H9 (cell line): Measurements from ENCODE around the gene PLCL1. TPM values are rescaled to one million over a fixed set of nuclear protein-coding genes. Genes with fewer than 3 reads are reported as not detected.
A peak's percentile ranks its signal among the peaks of the same experiment; 100 is the strongest.

ENCODE experiments used
- DNase-seq: peaks from one replicate; pipeline ENCODE4 v3.0.0-alpha.2; 2017
- H2AFZ ChIP-seq: one replicate; pipeline ENCODE4 v1.6.1; 2013; ENCODE audit warnings: mild to moderate bottlenecking, low read length, control low read depth, moderate library complexity
- H2AK5ac ChIP-seq: 2 replicates; pipeline ENCODE4 v1.6.1; 2013; ENCODE audit warnings: low read length, control low read depth, mixed read lengths; ENCODE audit not compliant: insufficient read length
- H2BK120ac ChIP-seq: one replicate; pipeline ENCODE4 v1.6.1; 2013; ENCODE audit warnings: low read depth, mild to moderate bottlenecking, low read length, control low read depth, inconsistent platforms; ENCODE audit not compliant: poor library complexity, severe bottlenecking
- H2BK12ac ChIP-seq: 2 replicates; pipeline ENCODE4 v1.6.1; 2013; ENCODE audit warnings: low read length, control low read depth, mixed read lengths, low read depth; ENCODE audit not compliant: insufficient read length
- H2BK15ac ChIP-seq: 2 replicates; pipeline ENCODE4 v1.6.1; 2013; ENCODE audit warnings: low read depth, low read length, control low read depth
- H2BK20ac ChIP-seq: one replicate; pipeline ENCODE4 v1.6.1; 2013; ENCODE audit warnings: low read depth, mild to moderate bottlenecking, low read length, control low read depth, inconsistent platforms; ENCODE audit not compliant: poor library complexity, severe bottlenecking
- H2BK5ac ChIP-seq: 2 replicates; pipeline ENCODE4 v1.6.1; 2013; ENCODE audit warnings: low read length, control low read depth, mixed read lengths; ENCODE audit not compliant: insufficient read length
- H3K14ac ChIP-seq: 2 replicates; pipeline ENCODE4 v1.6.1; 2013; ENCODE audit warnings: low read length, control low read depth; ENCODE audit not compliant: insufficient read depth
- H3K18ac ChIP-seq: 2 replicates; pipeline ENCODE4 v1.6.1; 2013; ENCODE audit warnings: low read depth, mild to moderate bottlenecking, mixed read lengths, low read length, control low read depth; ENCODE audit not compliant: insufficient read length
- H3K23ac ChIP-seq: 2 replicates; pipeline ENCODE4 v1.6.1; 2013; ENCODE audit warnings: low read length, control low read depth, mixed read lengths, low read depth; ENCODE audit not compliant: insufficient read length
- H3K23me2 ChIP-seq: 2 replicates; pipeline ENCODE4 v1.6.1; 2013; ENCODE audit warnings: low read depth, mild to moderate bottlenecking, mixed read lengths, low read length, control low read depth; ENCODE audit not compliant: insufficient read length, poor library complexity, severe bottlenecking
- H3K27ac ChIP-seq: 2 replicates; pipeline ENCODE4 v1.5.1; 2013; ENCODE audit warnings: low read length, control low read depth, mixed read lengths, low read depth; ENCODE audit not compliant: insufficient read length
- H3K27me3 ChIP-seq: 2 replicates; pipeline ENCODE4 v1.6.1; 2013; ENCODE audit warnings: low read length, control low read depth, inconsistent platforms; ENCODE audit not compliant: insufficient read depth
- H3K4ac ChIP-seq: 2 replicates; pipeline ENCODE4 v1.6.1; 2013; ENCODE audit warnings: low read depth, mild to moderate bottlenecking, control low read depth, inconsistent platforms, low read length, moderate library complexity
- H3K4me1 ChIP-seq: 2 replicates; pipeline ENCODE4 v1.6.1; 2013; ENCODE audit warnings: low read length, control low read depth, inconsistent platforms; ENCODE audit not compliant: insufficient read depth
- H3K4me2 ChIP-seq: 2 replicates; pipeline ENCODE4 v1.6.1; 2013; ENCODE audit warnings: low read length, control low read depth, mixed read lengths; ENCODE audit not compliant: insufficient read length, insufficient read depth
- H3K56ac ChIP-seq: 2 replicates; pipeline ENCODE4 v1.6.1; 2013; ENCODE audit warnings: low read depth, mild to moderate bottlenecking, mixed read lengths, low read length, control low read depth; ENCODE audit not compliant: insufficient read length
- H3K79me1 ChIP-seq: 2 replicates; pipeline ENCODE4 v1.6.1; 2013; ENCODE audit warnings: low read depth, mild to moderate bottlenecking, moderate library complexity, low read length, control low read depth, inconsistent platforms; ENCODE audit not compliant: insufficient read depth, poor library complexity, severe bottlenecking
- H3K79me2 ChIP-seq: 2 replicates; pipeline ENCODE4 v1.6.1; 2013; ENCODE audit warnings: low read length, control low read depth, inconsistent platforms; ENCODE audit not compliant: insufficient read depth
- H3K9ac ChIP-seq: 2 replicates; pipeline ENCODE4 v1.6.1; 2013; ENCODE audit warnings: low read length, control low read depth, mixed read lengths; ENCODE audit not compliant: insufficient read length; ENCODE audit errors: extremely low read depth
- H3K9me3 ChIP-seq: one replicate; pipeline ENCODE4 v1.6.1; 2013; ENCODE audit warnings: low read depth, low read length, inconsistent platforms; ENCODE audit not compliant: control insufficient read depth
- H3T11ph ChIP-seq: one replicate; pipeline ENCODE4 v1.6.1; 2013; ENCODE audit warnings: mild to moderate bottlenecking, low read length, control low read depth, inconsistent platforms
- H4K20me1 ChIP-seq: one replicate; pipeline ENCODE4 v1.6.1; 2013; ENCODE audit not compliant: control insufficient read depth, insufficient read length, insufficient read depth
- H4K5ac ChIP-seq: 2 replicates; pipeline ENCODE4 v1.6.1; 2013; ENCODE audit warnings: low read depth, mild to moderate bottlenecking, mixed read lengths, low read length, control low read depth; ENCODE audit not compliant: insufficient read length
- H4K8ac ChIP-seq: replicated peaks from 2 replicates; pipeline ENCODE4 v1.6.1; 2013; ENCODE audit warnings: low read length, control low read depth, mixed read lengths, low read depth; ENCODE audit not compliant: insufficient read length
- H4K91ac ChIP-seq: 2 replicates; pipeline ENCODE4 v1.6.1; 2013; ENCODE audit warnings: low read depth, mild to moderate bottlenecking, moderate library complexity, mixed read lengths, low read length, control low read depth; ENCODE audit not compliant: insufficient read length
- H3K27ac Mint-ChIP-seq, 3 experiments: 2 replicates in 2 of 3; 3 replicates in 1 of 3; pipeline ENCODE4 v1.8.0; 2020 to 2021; ENCODE audit warnings: mixed read lengths in 3 of 3, mild to moderate bottlenecking in 1 of 3, moderate library complexity in 1 of 3
- H3K27me3 Mint-ChIP-seq: 2 replicates; pipeline ENCODE4 v1.8.0; 2021; ENCODE audit warnings: low read depth, mild to moderate bottlenecking, moderate library complexity, mixed read lengths
- H3K36me3 Mint-ChIP-seq, 3 experiments: 2 replicates in 2 of 3; 3 replicates in 1 of 3; pipeline ENCODE4 v1.8.0; 2020 to 2021; ENCODE audit warnings: low read depth in 3 of 3, mixed read lengths in 3 of 3; ENCODE audit not compliant: insufficient read depth in 1 of 3
- H3K4me1 Mint-ChIP-seq, 2 experiments: 2 replicates each; pipeline ENCODE4 v1.8.0; 2020; ENCODE audit warnings: mixed read lengths in 2 of 2
- H3K4me3 Mint-ChIP-seq, 2 experiments: 2 replicates in 1 of 2; 3 replicates in 1 of 2; pipeline ENCODE4 v1.8.0; 2020 to 2021; ENCODE audit warnings: mild to moderate bottlenecking in 2 of 2, mixed read lengths in 2 of 2, moderate library complexity in 1 of 2
- H3K9me3 Mint-ChIP-seq, 2 experiments: 2 replicates in 1 of 2; 3 replicates in 1 of 2; pipeline ENCODE4 v1.8.0; 2020; ENCODE audit warnings: mild to moderate bottlenecking in 2 of 2, mixed read lengths in 2 of 2, moderate library complexity in 1 of 2
- CTCF ChIP-seq: fragments of 200-600 bp; sonication (generic); conservative IDR thresholded peaks from 3 replicates; pipeline ENCODE4 v1.8.0; 2021; ENCODE audit warnings: antibody characterized with exemption, mild to moderate bottlenecking
- WGBS: extraction: QIAGEN DNeasy Blood & Tissue Kit; methylation state at CpG from one replicate; pipeline ENCODE4 v1.1.7; 2013; ENCODE audit warnings: missing lambda C conversion rate, low lambda C conversion rate, mixed read lengths; ENCODE audit not compliant: insufficient read length; ENCODE audit errors: extremely low coverage; 5-methylcytosine and 5-hydroxymethylcytosine counted together
- total RNA-seq: library from RNA; stranded (reverse); gene quantifications from 2 replicates; pipeline ENCODE4 v1.2.1, GENCODE V29; 2021

Gene PLCL1
- total RNA-seq, 1 experiment from 2014 or later = 0.04 TPM

DNA sequence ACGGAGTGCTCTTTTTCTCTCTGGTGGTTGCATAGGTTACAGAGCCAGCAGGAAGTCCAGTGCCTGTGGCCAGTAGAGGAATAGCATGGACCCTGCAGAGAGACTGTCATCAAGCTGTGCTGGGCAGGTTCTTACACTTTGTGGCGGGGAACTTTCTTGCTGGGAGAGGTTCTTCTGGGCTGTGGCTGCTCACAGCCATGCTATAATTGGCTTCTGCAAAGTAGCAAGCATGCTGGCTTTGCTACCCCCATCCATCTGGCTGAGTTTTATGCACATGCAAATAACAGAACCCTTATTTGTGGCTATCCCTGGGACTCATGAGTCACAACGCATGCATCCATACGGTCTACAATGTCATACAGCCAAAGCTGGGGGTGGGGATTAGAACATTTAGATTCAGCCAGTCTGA, 68.9 kb downstream of the PLCL1 start:
- Histone ChIP-seq H3K79me2 (no peaks in the 10 kb centered on the region), H3K4me2 (no peak overlapping the region), H3K23me2 (no peaks in the 10 kb centered on the region), H2BK12ac (no peak overlapping the region), H3K4ac (no peak overlapping the region), H2BK20ac (no peak overlapping the region), H2BK120ac (no peak overlapping the region), H2BK15ac (no peak overlapping the region), H3T11ph (no peak overlapping the region), H3K79me1 (no peaks in the 10 kb centered on the region), H3K27ac (no peak overlapping the region), H2AFZ (no peak overlapping the region), H3K18ac (no peak overlapping the region), H4K91ac (no peak overlapping the region), H3K9ac (no peak overlapping the region), H3K4me1 (0 out of 2 replicates have a peak, but pooled peaks cover 6% of the 10 kb centered on the region), H4K8ac (no peak overlapping the region), H3K27me3 (no peaks in the 10 kb centered on the region), H3K56ac (no peak overlapping the region), H3K23ac (no peak overlapping the region), H4K5ac (no peak overlapping the region), H3K9me3 (no peaks in the 10 kb centered on the region), H3K14ac (no peak overlapping the region), H2AK5ac (no peak overlapping the region), H2BK5ac (no peak overlapping the region), H4K20me1 (no peaks in the 10 kb centered on the region)
- Mint-ChIP-seq H3K36me3 (no peaks in the 10 kb centered on the region), H3K27ac (0 out of 7 replicates have a peak overlapping the region, but pooled peaks of 1 of the 3 experiments have one; percentile 13), H3K4me3 (no peak overlapping the region; a peak in 1 of 5 replicates), H3K9me3 (no peaks in the 10 kb centered on the region), H3K4me1 (peaks cover 18 to 25% of the 10 kb centered on the region in 2 experiments), H3K27me3 (no peaks in the 10 kb centered on the region)
- TF ChIP-seq CTCF = peak; percentile 33; the same call in 2 of the 3 replicates
- no CpG with 5 or more reads among the region's 4 CpGs for WGBS
- DNase-seq = peak; percentile 63
